ENCODE data around the gene OLIG2. TPM values are rescaled to one million over a fixed set of nuclear protein-coding genes. Genes with fewer than 3 reads are reported as not detected.

OLIG2 gene
- total and polyA plus RNA-seq, 2 donors (not counting 3 experiments of a cell fraction or from before 2014, with no cell fraction given), result not detected

GRCh38 chr21:33022489-33022827 lies 3.3 kb upstream of the OLIG2 start:
- Histone ChIP-seq H3K9me1 (replicated peaks; ENCODE audit: control insufficient read depth, extremely low read depth, insufficient read depth, low read length) (no peaks in the 10 kb centered on the region), H2AFZ (ENCODE audit: low read depth, low read length) (no peak overlapping the region), H3K27me3 (ENCODE audit: control insufficient read depth in 2 of 2, insufficient read depth in 2 of 2, low read length in 2 of 2) (peaks cover 91 to 94% of the 10 kb centered on the region in 2 experiments), H3K4me3 (replicated peaks in 1 of 3; ENCODE audit: insufficient read depth in 1 of 3, low read depth in 1 of 3, low read length in 3 of 3) (no peak overlapping the region), H3K79me2 (ENCODE audit: control insufficient read depth, insufficient read depth, low read length) (no peaks in the 10 kb centered on the region), H4K20me1 (replicated peaks; ENCODE audit: control insufficient read depth, extremely low read depth, insufficient read depth, low read length) (no peaks in the 10 kb centered on the region), H3K4me1 (ENCODE audit: control insufficient read depth, extremely low read depth, insufficient read depth, low read length) (no peaks in the 10 kb centered on the region), H3K9ac (replicated peaks; ENCODE audit: extremely low read depth, insufficient read depth, low read length) (no peak overlapping the region), H3K9me3 (replicated peaks; ENCODE audit: control insufficient read depth, insufficient read depth, low read length) (no peaks in the 10 kb centered on the region), H3K36me3 (ENCODE audit: control insufficient read depth in 2 of 2, extremely low read depth in 1 of 2, insufficient read depth in 2 of 2, low read length in 2 of 2) (no peaks in the 10 kb centered on the region), H3K27ac (ENCODE audit: insufficient read depth, low read depth, low read length) (no peak overlapping the region), H3K4me2 (ENCODE audit: insufficient read depth, low read length) (no peak overlapping the region)
- FAIRE-seq, result no peak
- TF ChIP-seq JUN (IDR thresholded peaks at IDR 0.05; ENCODE audit: borderline replicate concordance, insufficient read depth, insufficient read length, low read depth) (no peak), EZH2 (IDR thresholded peaks at IDR 0.05; ENCODE audit: borderline replicate concordance, low read depth, low read length, severe bottlenecking) (peak; percentile 68)
- dilution Hi-C loops (cut with MboI; ENCODE audit: extremely low pct_ligation_motif_present, low sequenced_read_pairs) (no loop called here), intact Hi-C loops (cut with micrococcal nuclease) (loop anchor here (10.0 kb wide), 1 partner anchor 52 kb away; the partner anchor contains the start of gene OLIG1)
- no TSS peak for BruUV-seq (replicated peaks)
- DNase-seq (ENCODE audit: low read depth, low spot score), result no peak
- ChIA-PET CTCF (interaction anchor here (2.4 kb wide), 1 partner anchor 28 kb away, joined by 8 read pairs; no protein-coding TSS in a partner anchor), POLR2A (no interaction called here)

GRCh38 chr21:33022828-33023573 lies 2.7 kb upstream of the OLIG2 start:
- TF ChIP-seq, protein P1, sequence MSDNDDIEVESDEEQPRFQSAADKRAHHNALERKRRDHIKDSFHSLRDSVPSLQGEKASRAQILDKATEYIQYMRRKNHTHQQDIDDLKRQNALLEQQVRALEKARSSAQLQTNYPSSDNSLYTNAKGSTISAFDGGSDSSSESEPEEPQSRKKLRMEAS (IDR thresholded peaks at IDR 0.05; ENCODE audit: insufficient read depth, insufficient read length), result no peak
- no peak for TF ChIP-seq CTCF (IDR thresholded peaks at IDR 0.05; ENCODE audit: extremely low read depth in 1 of 2, insufficient read depth in 1 of 2, low read depth in 1 of 2, low read length in 2 of 2)
- TF ChIP-seq POLR2AphosphoS5 (IDR thresholded peaks at IDR 0.05; ENCODE audit: insufficient read depth, low read depth, low read length), result no peak
- no peak for TF ChIP-seq JUN (IDR thresholded peaks at IDR 0.05; ENCODE audit: borderline replicate concordance, insufficient read depth, insufficient read length, low read depth)
- TF ChIP-seq POLR2A (IDR thresholded peaks at IDR 0.05; ENCODE audit: low read depth, low read length), result no peak
- peak; percentile 4 for TF ChIP-seq EZH2 (IDR thresholded peaks at IDR 0.05; ENCODE audit: borderline replicate concordance, low read depth, low read length, severe bottlenecking)
- no peaks in the 10 kb centered on the region for H3K36me3 ChIP-seq (ENCODE audit: control insufficient read depth in 2 of 2, extremely low read depth in 1 of 2, insufficient read depth in 2 of 2, low read length in 2 of 2)
- no peaks in the 10 kb centered on the region for H3K4me1 ChIP-seq (ENCODE audit: control insufficient read depth, extremely low read depth, insufficient read depth, low read length)
- H3K27ac ChIP-seq (ENCODE audit: insufficient read depth, low read depth, low read length), result no peak overlapping the region
- no TSS peak for BruUV-seq (replicated peaks)
- no peak overlapping the region for H3K9ac ChIP-seq (replicated peaks; ENCODE audit: extremely low read depth, insufficient read depth, low read length)
- FAIRE-seq (no peak), DNase-seq (ENCODE audit: low read depth, low spot score) (no peak)
- no peak overlapping the region for H3K4me3 ChIP-seq (replicated peaks in 1 of 3; ENCODE audit: insufficient read depth in 1 of 3, low read depth in 1 of 3, low read length in 3 of 3)
- H3K27me3 ChIP-seq (ENCODE audit: control insufficient read depth in 2 of 2, insufficient read depth in 2 of 2, low read length in 2 of 2), result peaks cover 90 to 99% of the 10 kb centered on the region in 2 experiments
- ChIA-PET POLR2A (no interaction called here), CTCF (interaction anchor here (2.4 kb wide), 1 partner anchor 29 kb away, joined by 8 read pairs; no protein-coding TSS in a partner anchor)
- no peaks in the 10 kb centered on the region for H4K20me1 ChIP-seq (replicated peaks; ENCODE audit: control insufficient read depth, extremely low read depth, insufficient read depth, low read length)
- no peak overlapping the region for H2AFZ ChIP-seq (ENCODE audit: low read depth, low read length)
- dilution Hi-C loops (cut with MboI; ENCODE audit: extremely low pct_ligation_motif_present, low sequenced_read_pairs) (no loop called here), intact Hi-C loops (cut with micrococcal nuclease) (loop anchor here (10.0 kb wide), 1 partner anchor 52 kb away; the partner anchor contains the start of gene OLIG1)
- H3K79me2 ChIP-seq (ENCODE audit: control insufficient read depth, insufficient read depth, low read length), result no peaks in the 10 kb centered on the region
- H3K4me2 ChIP-seq (ENCODE audit: insufficient read depth, low read length), result no peak overlapping the region
- no peaks in the 10 kb centered on the region for H3K9me3 ChIP-seq (replicated peaks; ENCODE audit: control insufficient read depth, insufficient read depth, low read length)
- H3K9me1 ChIP-seq (replicated peaks; ENCODE audit: control insufficient read depth, extremely low read depth, insufficient read depth, low read length), result no peaks in the 10 kb centered on the region

Data from endothelial cell of umbilical vein (primary cell).